ENCODE data around the gene ARHGEF4.

Gene ARHGEF4

GRCh38 chr2:131093696-131094462 is 257.2 kb downstream of the ARHGEF4 start:
- peak; percentile 79 for DNase-seq

- peak; percentile 12 for DNase-seq
Observed at GRCh38 chr2:131094463-131095281, 258.0 kb downstream of the ARHGEF4 start.
